GM12878 (cell line): ENCODE measurements around the gene MMRN1. TPM values are rescaled to one million over a fixed set of nuclear protein-coding genes. Genes with fewer than 3 reads are reported as not detected.

Source experiments
- ATAC-seq: fragments of 200-7000 bp; cut with Tn5 transposase; 3 replicates; pipeline ENCODE4 v1.9.1; 2020; ENCODE audit warnings: mild to moderate bottlenecking, moderate library complexity
- BruUV-seq: library from RNA; stranded (reverse); fragments of 400-500 nt; replicated peaks from 2 replicates; lab custom pipeline; 2021; lab: Mats Ljungman, UMichigan
- CTCF ChIA-PET: fragments of 300-600 bp; sonication (Branson Sonifier 250); formaldehyde crosslinking; extraction: SDS; loops from one replicate; lab custom pipeline; 2021; ENCODE audit warnings: inconsistent platforms; lab: Yijun Ruan, JAX
- POLR2A ChIA-PET: fragments of 350-600 bp; formaldehyde crosslinking; extraction: SDS; loops from one replicate; lab custom pipeline; 2021; ENCODE audit warnings: inconsistent platforms; lab: Charles Lee
- RAD21 ChIA-PET: fragments of 300-600 bp; sonication (Branson Sonifier 250); formaldehyde crosslinking; loops from one replicate; lab custom pipeline; 2023; ENCODE audit warnings: antibody characterized with exemption; ENCODE audit not compliant: unreplicated experiment; lab: Charles Lee
- SMC1A ChIA-PET: fragments of 300-600 bp; sonication (Branson Sonifier 250); formaldehyde crosslinking; loops from one replicate; lab custom pipeline; 2023; ENCODE audit not compliant: unreplicated experiment, uncharacterized antibody; lab: Charles Lee
- DNase-seq: peaks from one replicate; pipeline ENCODE4 v3.0.0-alpha.2; 2011; ENCODE audit warnings: low read depth, low spot score
- FAIRE-seq: peaks from 3 replicates; lab custom pipeline; 2011; peaks lifted over from hg19 to GRCh38; lab: Jason Lieb, UNC
- H2AFZ ChIP-seq: 2 replicates; pipeline ENCODE4 v1.6.0; 2011; ENCODE audit warnings: low read depth, low read length, control low read depth; ENCODE audit not compliant: control insufficient read depth
- H3K27ac ChIP-seq: 2 replicates; pipeline ENCODE4 v1.5.1; 2011; ENCODE audit warnings: control low read depth; ENCODE audit not compliant: control insufficient read depth, insufficient read depth
- H3K27me3 ChIP-seq, 2 experiments: replicated peaks in 1 of 2; 2 replicates each; pipeline versions ENCODE4 v1.6.0 to v1.6.1; 2011; ENCODE audit warnings: low read length in 1 of 2; ENCODE audit not compliant: control insufficient read depth in 2 of 2, insufficient read depth in 2 of 2
- H3K36me3 ChIP-seq, 2 experiments: 2 replicates each; pipeline ENCODE4 v1.5.1; 2011; ENCODE audit warnings: low read length in 1 of 2; ENCODE audit not compliant: control insufficient read depth in 2 of 2, insufficient read depth in 2 of 2
- H3K4me1 ChIP-seq: 2 replicates; pipeline ENCODE4 v1.6.1; 2011; ENCODE audit warnings: mild to moderate bottlenecking, low read length, moderate library complexity, mixed read lengths; ENCODE audit not compliant: control insufficient read depth, insufficient read depth
- H3K4me2 ChIP-seq: 2 replicates; pipeline ENCODE4 v1.6.0; 2011; ENCODE audit warnings: control low read depth; ENCODE audit not compliant: control insufficient read depth, insufficient read depth
- H3K4me3 ChIP-seq: fragments of 200-600 bp; sonication (generic); 2 replicates; pipeline ENCODE4 v1.5.1; 2016
- H3K79me2 ChIP-seq: 2 replicates; pipeline ENCODE4 v1.6.0; 2011; ENCODE audit warnings: low read length; ENCODE audit not compliant: control insufficient read depth, insufficient read depth
- H3K9ac ChIP-seq: 2 replicates; pipeline ENCODE4 v1.8.0; 2011; ENCODE audit warnings: low read length, control low read depth, mixed read lengths; ENCODE audit not compliant: control insufficient read depth, insufficient read depth
- H3K9me3 ChIP-seq: replicated peaks from 3 replicates; pipeline ENCODE4 v1.5.1; 2011; ENCODE audit warnings: mild to moderate bottlenecking, low read length; ENCODE audit not compliant: control insufficient read depth, insufficient read depth
- H4K20me1 ChIP-seq: 2 replicates; pipeline ENCODE4 v1.6.0; 2011; ENCODE audit not compliant: control insufficient read depth, insufficient read depth
- CBX3 ChIP-seq: fragments of 200-600 bp; sonication (generic); IDR thresholded peaks from 2 replicates; pipeline ENCODE4 v1.6.1; 2016; ENCODE audit warnings: low read depth, borderline replicate concordance
- CEBPB ChIP-seq, 2 experiments: fragments of 150-350 bp in 1 of 2; IDR thresholded peaks; 2 replicates each; pipeline ENCODE4 v1.6.1; 2012 to 2014; ENCODE audit warnings: low read depth in 2 of 2, low read length in 2 of 2, borderline replicate concordance in 1 of 2, inconsistent platforms in 1 of 2
- GABPA ChIP-seq: IDR thresholded peaks from 2 replicates; pipeline ENCODE4 v1.6.1; 2014; ENCODE audit warnings: antibody characterized with exemption, low read depth, mild to moderate bottlenecking, inconsistent platforms
- ZNF217 ChIP-seq: fragments of 450-650 bp; IDR thresholded peaks from 2 replicates; pipeline ENCODE4 v1.6.1; 2017; ENCODE audit warnings: antibody characterized with exemption, mild to moderate bottlenecking
- WGBS: methylation state at CpG from one replicate; pipeline ENCODE4 v1.1.6; 2016; ENCODE audit warnings: low lambda C conversion rate; ENCODE audit not compliant: insufficient replicate concordance, insufficient coverage; ENCODE audit errors: missing lambda C conversion rate; 5-methylcytosine and 5-hydroxymethylcytosine counted together
- in situ Hi-C: fragments of 300-500 bp; cut with MboI; formaldehyde crosslinking; loops from 9 replicates; pipeline ENCODE4 v1.14.3; 2018; ENCODE audit warnings: mixed read lengths
- intact Hi-C: fragments of 100-400 bp; cut with micrococcal nuclease; formaldehyde crosslinking; loops from one replicate; pipeline ENCODE4 v1.14.2; 2022; ENCODE audit not compliant: unreplicated experiment
- polyA plus RNA-seq, 11 experiments: library from polyadenylated mRNA; depleted of rRNA in 4 of 11; unstranded in 6 of 11; stranded (reverse) in 5 of 11; fragments of >200 nt; fragmentation: Nextera tagmentation in 4 of 11; fragmentation: Illumina TruSeq in 1 of 11; extraction: Ambion mirVana in 4 of 11; extraction: Trizol in 1 of 11; gene quantifications; 1 replicate in 1 of 11; 2 replicates in 10 of 11; pipeline versions ENCODE4 v1.2.1 to v1.2.3, GENCODE V29; 2011 to 2016; ENCODE audit warnings: inconsistent platforms in 2 of 11, missing spikeins in 2 of 11, low read depth in 1 of 11
- total RNA-seq, 4 experiments: library from RNA; depleted of rRNA in 3 of 4; stranded (reverse); fragments of >200 nt in 3 of 4; fragmentation: Illumina TruSeq in 1 of 4; extraction: Trizol in 1 of 4; gene quantifications; 2 replicates each; pipeline versions ENCODE4 v1.2.1 to v1.2.3, GENCODE V29; 2013 to 2021
- TF ChIP-seq, protein P1 (sequence below): fragments of 450-650 bp; IDR thresholded peaks from 2 replicates; pipeline ENCODE4 v1.6.1; 2016; ENCODE audit warnings: mild to moderate bottlenecking
- TF ChIP-seq, protein P2 (sequence below): IDR thresholded peaks from 2 replicates; pipeline ENCODE4 v1.6.1; 2012; ENCODE audit warnings: improper control_type of control experiment, low read depth, low read length; ENCODE audit not compliant: insufficient replicate concordance

Gene MMRN1
- total and polyA plus RNA-seq, 10 of the 15 experiments (the other 5 are each of a cell fraction or from before 2014, with no cell fraction given): 0.50 to 3.9 (median 0.78) TPM

DNA sequence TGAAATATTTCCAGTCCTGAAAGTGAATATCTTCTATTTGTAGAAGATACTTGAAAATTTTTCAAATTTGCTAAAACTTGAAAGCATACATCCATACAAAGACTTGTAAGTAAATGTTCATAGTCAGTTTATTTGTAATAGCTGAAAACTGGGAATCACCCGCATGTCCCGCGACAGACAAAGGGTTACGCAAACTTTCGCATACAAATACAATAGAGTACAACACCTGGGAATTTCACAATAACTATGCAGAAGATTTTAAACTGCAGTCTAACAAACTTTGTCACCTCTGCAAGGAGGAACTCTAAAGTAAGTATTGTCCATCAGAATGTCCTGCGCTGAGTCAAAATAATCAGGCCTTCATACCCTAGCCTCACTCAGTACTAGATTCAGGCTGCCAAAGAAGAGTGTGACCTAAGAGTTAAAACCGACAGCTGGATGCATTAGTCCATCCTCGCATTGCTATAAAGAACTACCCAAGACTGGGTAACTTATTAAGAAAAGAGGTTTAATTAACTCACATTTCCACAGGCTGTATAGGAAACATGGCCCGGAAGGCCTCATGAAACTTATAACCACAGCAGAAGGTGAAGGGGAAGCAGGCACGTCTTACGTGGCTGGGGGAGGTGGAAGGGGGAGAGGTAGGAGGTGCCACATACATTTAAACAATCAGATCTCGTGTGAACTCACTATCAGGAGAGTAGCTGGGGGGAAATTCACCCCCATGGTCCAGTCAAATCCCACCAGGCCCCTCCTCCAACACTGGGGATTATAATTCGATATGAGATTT is 60.4 kb downstream of the MMRN1 start:
- no peak for FAIRE-seq
- Histone ChIP-seq H3K9ac (no peak overlapping the region), H2AFZ (no peak overlapping the region), H3K4me1 (no peaks in the 10 kb centered on the region), H3K9me3 (no peaks in the 10 kb centered on the region), H3K79me2 (no peaks in the 10 kb centered on the region), H4K20me1 (no peaks in the 10 kb centered on the region), H3K4me2 (no peak overlapping the region), H3K27ac (no peak overlapping the region), H3K36me3 (no peaks in the 10 kb centered on the region), H3K27me3 (no peaks in the 10 kb centered on the region), H3K4me3 (no peak overlapping the region)
- ChIA-PET POLR2A (no interaction called here), SMC1A (no interaction called here), CTCF (no interaction called here), RAD21 (no interaction called here)
- in situ Hi-C loops: loop anchor here (5.0 kb wide), 1 partner anchor 337 kb away; no protein-coding TSS in a partner anchor
- intact Hi-C loops: no loop called here
- no peak for ATAC-seq
- no TSS peak for BruUV-seq
- DNase-seq: no peak
- no peak for TF ChIP-seq ZNF217
- TF ChIP-seq, protein P1, sequence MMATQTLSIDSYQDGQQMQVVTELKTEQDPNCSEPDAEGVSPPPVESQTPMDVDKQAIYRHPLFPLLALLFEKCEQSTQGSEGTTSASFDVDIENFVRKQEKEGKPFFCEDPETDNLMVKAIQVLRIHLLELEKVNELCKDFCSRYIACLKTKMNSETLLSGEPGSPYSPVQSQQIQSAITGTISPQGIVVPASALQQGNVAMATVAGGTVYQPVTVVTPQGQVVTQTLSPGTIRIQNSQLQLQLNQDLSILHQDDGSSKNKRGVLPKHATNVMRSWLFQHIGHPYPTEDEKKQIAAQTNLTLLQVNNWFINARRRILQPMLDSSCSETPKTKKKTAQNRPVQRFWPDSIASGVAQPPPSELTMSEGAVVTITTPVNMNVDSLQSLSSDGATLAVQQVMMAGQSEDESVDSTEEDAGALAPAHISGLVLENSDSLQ: no peak
- TF ChIP-seq, protein P2, sequence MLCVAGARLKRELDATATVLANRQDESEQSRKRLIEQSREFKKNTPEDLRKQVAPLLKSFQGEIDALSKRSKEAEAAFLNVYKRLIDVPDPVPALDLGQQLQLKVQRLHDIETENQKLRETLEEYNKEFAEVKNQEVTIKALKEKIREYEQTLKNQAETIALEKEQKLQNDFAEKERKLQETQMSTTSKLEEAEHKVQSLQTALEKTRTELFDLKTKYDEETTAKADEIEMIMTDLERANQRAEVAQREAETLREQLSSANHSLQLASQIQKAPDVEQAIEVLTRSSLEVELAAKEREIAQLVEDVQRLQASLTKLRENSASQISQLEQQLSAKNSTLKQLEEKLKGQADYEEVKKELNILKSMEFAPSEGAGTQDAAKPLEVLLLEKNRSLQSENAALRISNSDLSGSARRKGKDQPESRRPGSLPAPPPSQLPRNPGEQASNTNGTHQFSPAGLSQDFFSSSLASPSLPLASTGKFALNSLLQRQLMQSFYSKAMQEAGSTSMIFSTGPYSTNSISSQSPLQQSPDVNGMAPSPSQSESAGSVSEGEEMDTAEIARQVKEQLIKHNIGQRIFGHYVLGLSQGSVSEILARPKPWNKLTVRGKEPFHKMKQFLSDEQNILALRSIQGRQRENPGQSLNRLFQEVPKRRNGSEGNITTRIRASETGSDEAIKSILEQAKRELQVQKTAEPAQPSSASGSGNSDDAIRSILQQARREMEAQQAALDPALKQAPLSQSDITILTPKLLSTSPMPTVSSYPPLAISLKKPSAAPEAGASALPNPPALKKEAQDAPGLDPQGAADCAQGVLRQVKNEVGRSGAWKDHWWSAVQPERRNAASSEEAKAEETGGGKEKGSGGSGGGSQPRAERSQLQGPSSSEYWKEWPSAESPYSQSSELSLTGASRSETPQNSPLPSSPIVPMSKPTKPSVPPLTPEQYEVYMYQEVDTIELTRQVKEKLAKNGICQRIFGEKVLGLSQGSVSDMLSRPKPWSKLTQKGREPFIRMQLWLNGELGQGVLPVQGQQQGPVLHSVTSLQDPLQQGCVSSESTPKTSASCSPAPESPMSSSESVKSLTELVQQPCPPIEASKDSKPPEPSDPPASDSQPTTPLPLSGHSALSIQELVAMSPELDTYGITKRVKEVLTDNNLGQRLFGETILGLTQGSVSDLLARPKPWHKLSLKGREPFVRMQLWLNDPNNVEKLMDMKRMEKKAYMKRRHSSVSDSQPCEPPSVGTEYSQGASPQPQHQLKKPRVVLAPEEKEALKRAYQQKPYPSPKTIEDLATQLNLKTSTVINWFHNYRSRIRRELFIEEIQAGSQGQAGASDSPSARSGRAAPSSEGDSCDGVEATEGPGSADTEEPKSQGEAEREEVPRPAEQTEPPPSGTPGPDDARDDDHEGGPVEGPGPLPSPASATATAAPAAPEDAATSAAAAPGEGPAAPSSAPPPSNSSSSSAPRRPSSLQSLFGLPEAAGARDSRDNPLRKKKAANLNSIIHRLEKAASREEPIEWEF: no peak
- TF ChIP-seq CEBPB (IDR thresholded peaks at IDR 0.05; ENCODE audit: borderline replicate concordance in 1 of 2, low read depth in 2 of 2, low read length in 2 of 2): no peak
- TF ChIP-seq CBX3: no peak
- no peak for TF ChIP-seq GABPA
- 60% methylated on average over 13 of the region's 13 CpGs for WGBS
